HepG2 (cell line): Measurements from ENCODE around the gene GOLPH3. TPM values are rescaled to one million over a fixed set of nuclear protein-coding genes. Genes with fewer than 3 reads are reported as not detected.

Source experiments
- ATAC-seq: fragments of 200-7000 bp; cut with Tn5 transposase; 3 replicates; pipeline ENCODE4 v1.9.1; 2020; ENCODE audit warnings: mild to moderate bottlenecking, moderate library complexity
- BruUV-seq: library from RNA; stranded (reverse); fragments of 400-500 nt; replicated peaks from 2 replicates; lab custom pipeline; 2021; lab: Mats Ljungman, UMichigan
- CTCF ChIA-PET: fragments of 300-600 bp; formaldehyde crosslinking; extraction: SDS; loops from one replicate; lab custom pipeline; 2021; ENCODE audit warnings: low total read pairs, inconsistent platforms, low intra/inter-chr PET ratio; lab: Yijun Ruan, JAX
- POLR2A ChIA-PET: fragments of 350-600 bp; sonication (Branson Sonifier 250); formaldehyde crosslinking; loops from one replicate; lab custom pipeline; 2020; ENCODE audit warnings: antibody characterized with exemption, inconsistent platforms; lab: Yijun Ruan, JAX
- DNase-seq: peaks from one replicate; pipeline ENCODE4 v3.0.0-alpha.2; 2015; ENCODE audit warnings: low spot score
- FAIRE-seq: peaks from 3 replicates; lab custom pipeline; 2011; peaks lifted over from hg19 to GRCh38; lab: Jason Lieb, UNC
- H2AFZ ChIP-seq: one replicate; pipeline ENCODE4 v1.6.1; 2011; ENCODE audit warnings: low read length, inconsistent platforms
- H3K27ac ChIP-seq: fragments of 300-600 bp; 3 replicates; pipeline ENCODE4 v1.8.0; 2011; ENCODE audit warnings: mixed run types, mild to moderate bottlenecking, mixed read lengths, low read length, inconsistent platforms; ENCODE audit not compliant: insufficient read depth; ENCODE audit errors: extremely low read length
- H3K27me3 ChIP-seq, 2 experiments: fragments of 200-600 bp in 1 of 2; 2 replicates in 1 of 2; 3 replicates in 1 of 2; pipeline versions ENCODE4 v1.6.0 to v1.8.0; 2011; ENCODE audit warnings: low read length in 2 of 2, mild to moderate bottlenecking in 2 of 2, moderate library complexity in 2 of 2, inconsistent platforms in 1 of 2; ENCODE audit not compliant: insufficient read depth in 2 of 2, control insufficient read depth in 1 of 2
- H3K36me3 ChIP-seq, 2 experiments: fragments of 200-600 bp in 1 of 2; replicated peaks in 1 of 2; 2 replicates in 1 of 2; 3 replicates in 1 of 2; pipeline versions ENCODE4 v1.5.1 to v1.8.0; 2011; ENCODE audit warnings: low read length in 2 of 2, inconsistent platforms in 1 of 2; ENCODE audit not compliant: insufficient read depth in 2 of 2, control insufficient read depth in 1 of 2
- H3K4me1 ChIP-seq: 2 replicates; pipeline ENCODE4 v1.5.1; 2012; ENCODE audit warnings: low read length, inconsistent platforms; ENCODE audit not compliant: insufficient read depth
- H3K4me2 ChIP-seq: 2 replicates; pipeline ENCODE4 v1.6.0; 2011; ENCODE audit warnings: low read depth, low read length, inconsistent platforms
- H3K4me3 ChIP-seq, 3 experiments: fragments of 200-600 bp in 1 of 3; sonication (generic), shearing (Covaris generic) in 1 of 3; replicated peaks in 1 of 3; 2 replicates each; pipeline ENCODE4 v1.5.1; 2011 to 2016; ENCODE audit warnings: low read length in 3 of 3, inconsistent platforms in 2 of 3, low read depth in 2 of 3, mild to moderate bottlenecking in 2 of 3, control low read depth in 1 of 3, mixed read lengths in 1 of 3; ENCODE audit not compliant: insufficient read depth in 1 of 3
- H3K79me2 ChIP-seq: one replicate; pipeline ENCODE4 v1.6.1; 2011; ENCODE audit warnings: low read length, inconsistent platforms; ENCODE audit not compliant: insufficient read depth
- H3K9ac ChIP-seq: 2 replicates; pipeline ENCODE4 v1.6.0; 2011; ENCODE audit warnings: mild to moderate bottlenecking, low read depth, low read length, inconsistent platforms; ENCODE audit not compliant: insufficient read depth
- H3K9me3 ChIP-seq: 2 replicates; pipeline ENCODE4 v1.5.1; 2012; ENCODE audit warnings: mild to moderate bottlenecking, low read length
- H4K20me1 ChIP-seq: 2 replicates; pipeline ENCODE4 v1.6.0; 2011; ENCODE audit warnings: inconsistent platforms, mild to moderate bottlenecking, low read length, moderate library complexity; ENCODE audit not compliant: insufficient read depth
- AGO2 ChIP-seq: fragments of 200-400 bp; formaldehyde crosslinking; optimal IDR thresholded peaks from 2 replicates; pipeline ENCODE3; 2017; ENCODE audit warnings: mild to moderate bottlenecking, low read depth, low read length, moderate library complexity
- NCOA1 ChIP-seq: sonication (generic); formaldehyde crosslinking; IDR thresholded peaks from 2 replicates; pipeline ENCODE4 v1.9.0; 2021; ENCODE audit warnings: missing genetic modification reagents
- PHB2 ChIP-seq: fragments of 450-650 bp; IDR thresholded peaks from 2 replicates; pipeline ENCODE4 v1.6.1; 2018; ENCODE audit not compliant: partially characterized antibody
- PRPF4 ChIP-seq: fragments of 200-400 bp; formaldehyde crosslinking; IDR thresholded peaks from 2 replicates; pipeline ENCODE4 v1.6.1; 2016; ENCODE audit warnings: low read length, low read depth; ENCODE audit not compliant: poor library complexity, severe bottlenecking
- RBM22 ChIP-seq: fragments of 200-400 bp; formaldehyde crosslinking; optimal IDR thresholded peaks from 2 replicates; pipeline ENCODE3; 2017; ENCODE audit warnings: mild to moderate bottlenecking, low read length, moderate library complexity
- ZFY ChIP-seq: sonication (generic); formaldehyde crosslinking; IDR thresholded peaks from 2 replicates; pipeline ENCODE4 v1.4.0; 2020; ENCODE audit warnings: missing genetic modification reagents
- WGBS: methylation state at CpG from one replicate; pipeline ENCODE4 v1.1.6; 2017; ENCODE audit warnings: low lambda C conversion rate; 5-methylcytosine and 5-hydroxymethylcytosine counted together
- in situ Hi-C: cut with HindIII; loops from 2 replicates; pipeline ENCODE4 v1.10.0; 2017; ENCODE audit warnings: low pct_unique_long_range_greater_than_20kb; ENCODE audit not compliant: extremely low pct_ligation_motif_present
- intact Hi-C: fragments of 100-400 bp; cut with micrococcal nuclease; formaldehyde crosslinking; loops from one replicate; pipeline ENCODE4 v1.10.0; 2022; ENCODE audit not compliant: unreplicated experiment
- polyA plus RNA-seq, 8 experiments: library from polyadenylated mRNA; depleted of rRNA in 3 of 8; stranded (reverse) in 7 of 8; unstranded in 1 of 8; fragments of >200 nt; fragmentation: Illumina TruSeq in 4 of 8; extraction: Trizol in 4 of 8; gene quantifications; 2 replicates each; pipeline versions ENCODE4 v1.2.1 to v1.2.3, GENCODE V29; 2011 to 2016; ENCODE audit warnings: low read depth in 4 of 8, missing spikeins in 1 of 8, mixed read lengths in 1 of 8; ENCODE audit not compliant: insufficient read depth in 1 of 8
- total RNA-seq, 5 experiments: library from RNA; depleted of rRNA; stranded (reverse); fragments of >200 nt; fragmentation: Illumina TruSeq; extraction: Trizol; gene quantifications; 2 replicates each; pipeline ENCODE4 v1.2.3, GENCODE V29; 2016; ENCODE audit warnings: low read depth in 1 of 5
- TF ChIP-seq, protein P1 (sequence below): sonication (generic); formaldehyde crosslinking; IDR thresholded peaks from 2 replicates; pipeline ENCODE4 v1.4.0; 2020; ENCODE audit warnings: missing genetic modification reagents, borderline replicate concordance

GOLPH3 gene
- total and polyA plus RNA-seq, 2 of the 13 experiments (the other 11 are each of a cell fraction or from before 2014, with no cell fraction given), result 59.5 to 84.5 TPM

DNA sequence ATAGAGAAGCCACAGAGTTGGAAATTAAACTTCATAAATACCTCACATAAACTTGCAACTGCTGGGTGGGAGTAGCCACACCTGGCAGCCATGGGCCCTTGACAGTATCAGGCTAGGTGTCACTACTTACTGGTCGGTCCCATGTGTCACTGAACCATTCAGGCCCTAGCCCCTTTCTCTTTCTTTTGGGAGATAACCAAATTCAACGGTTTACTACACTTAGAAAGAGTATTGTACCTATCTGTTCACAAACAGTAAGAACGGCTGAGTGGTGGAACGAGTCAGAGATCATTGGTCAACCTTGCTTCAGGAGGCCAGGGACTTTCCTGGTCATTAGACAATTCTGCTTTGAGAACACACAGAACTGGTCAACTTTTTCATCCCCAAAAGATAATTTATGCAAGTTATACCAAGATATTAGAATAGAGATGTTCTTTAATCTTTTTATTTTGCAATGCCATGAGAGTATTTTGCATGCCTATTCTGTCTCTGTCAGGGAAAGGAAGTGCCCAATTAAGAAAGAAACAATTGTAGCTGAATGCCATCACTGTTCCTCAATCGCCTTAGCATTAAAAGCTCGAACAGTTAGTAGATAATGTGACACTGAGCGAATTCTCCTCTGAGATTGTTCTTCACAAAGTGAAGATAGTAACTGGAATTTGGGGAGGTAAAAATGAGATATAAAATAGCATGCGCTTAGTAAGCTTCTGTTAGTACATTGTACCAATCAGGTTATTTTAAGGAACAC is 50.9 kb downstream of the GOLPH3 start:
- H3K4me3 ChIP-seq, result no peak overlapping the region
- ATAC-seq (0 out of 3 replicates have a peak, but pooled peaks have one; percentile 21), FAIRE-seq (no peak), DNase-seq (no peak)
- in situ Hi-C loops, result no loop called here
- peaks cover 14% of the 10 kb centered on the region for H3K4me1 ChIP-seq
- no peak overlapping the region for H3K27ac ChIP-seq
- WGBS, result 93% methylated on average over 8 of the region's 8 CpGs
- BruUV-seq, result TSS peak; percentile 6
- H3K9me3 ChIP-seq, result no peaks in the 10 kb centered on the region
- no peak for TF ChIP-seq ZFY (CRISPR knock-in tag)
- peak; percentile 49 for TF ChIP-seq RBM22
- TF ChIP-seq, protein P1, sequence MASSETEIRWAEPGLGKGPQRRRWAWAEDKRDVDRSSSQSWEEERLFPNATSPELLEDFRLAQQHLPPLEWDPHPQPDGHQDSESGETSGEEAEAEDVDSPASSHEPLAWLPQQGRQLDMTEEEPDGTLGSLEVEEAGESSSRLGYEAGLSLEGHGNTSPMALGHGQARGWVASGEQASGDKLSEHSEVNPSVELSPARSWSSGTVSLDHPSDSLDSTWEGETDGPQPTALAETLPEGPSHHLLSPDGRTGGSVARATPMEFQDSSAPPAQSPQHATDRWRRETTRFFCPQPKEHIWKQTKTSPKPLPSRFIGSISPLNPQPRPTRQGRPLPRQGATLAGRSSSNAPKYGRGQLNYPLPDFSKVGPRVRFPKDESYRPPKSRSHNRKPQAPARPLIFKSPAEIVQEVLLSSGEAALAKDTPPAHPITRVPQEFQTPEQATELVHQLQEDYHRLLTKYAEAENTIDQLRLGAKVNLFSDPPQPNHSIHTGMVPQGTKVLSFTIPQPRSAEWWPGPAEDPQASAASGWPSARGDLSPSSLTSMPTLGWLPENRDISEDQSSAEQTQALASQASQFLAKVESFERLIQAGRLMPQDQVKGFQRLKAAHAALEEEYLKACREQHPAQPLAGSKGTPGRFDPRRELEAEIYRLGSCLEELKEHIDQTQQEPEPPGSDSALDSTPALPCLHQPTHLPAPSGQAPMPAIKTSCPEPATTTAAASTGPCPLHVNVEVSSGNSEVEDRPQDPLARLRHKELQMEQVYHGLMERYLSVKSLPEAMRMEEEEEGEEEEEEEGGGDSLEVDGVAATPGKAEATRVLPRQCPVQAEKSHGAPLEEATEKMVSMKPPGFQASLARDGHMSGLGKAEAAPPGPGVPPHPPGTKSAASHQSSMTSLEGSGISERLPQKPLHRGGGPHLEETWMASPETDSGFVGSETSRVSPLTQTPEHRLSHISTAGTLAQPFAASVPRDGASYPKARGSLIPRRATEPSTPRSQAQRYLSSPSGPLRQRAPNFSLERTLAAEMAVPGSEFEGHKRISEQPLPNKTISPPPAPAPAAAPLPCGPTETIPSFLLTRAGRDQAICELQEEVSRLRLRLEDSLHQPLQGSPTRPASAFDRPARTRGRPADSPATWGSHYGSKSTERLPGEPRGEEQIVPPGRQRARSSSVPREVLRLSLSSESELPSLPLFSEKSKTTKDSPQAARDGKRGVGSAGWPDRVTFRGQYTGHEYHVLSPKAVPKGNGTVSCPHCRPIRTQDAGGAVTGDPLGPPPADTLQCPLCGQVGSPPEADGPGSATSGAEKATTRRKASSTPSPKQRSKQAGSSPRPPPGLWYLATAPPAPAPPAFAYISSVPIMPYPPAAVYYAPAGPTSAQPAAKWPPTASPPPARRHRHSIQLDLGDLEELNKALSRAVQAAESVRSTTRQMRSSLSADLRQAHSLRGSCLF, result no peak
- TF ChIP-seq NCOA1 (CRISPR knock-in tag), result no peak
- no peak for TF ChIP-seq AGO2
- no peak for TF ChIP-seq PRPF4
- no peak for TF ChIP-seq PHB2
- no peak overlapping the region for H3K9ac ChIP-seq
- no peaks in the 10 kb centered on the region for H3K27me3 ChIP-seq
- peaks cover 18 to 62% of the 10 kb centered on the region in 2 experiments for H3K36me3 ChIP-seq
- ChIA-PET CTCF (no interaction called here), POLR2A (no interaction called here)
- intact Hi-C loops, result no loop called here
- H3K4me2 ChIP-seq, result no peak overlapping the region
- H2AFZ ChIP-seq, result no peak overlapping the region
- peaks cover 14% of the 10 kb centered on the region for H3K79me2 ChIP-seq
- peaks cover 8% of the 10 kb centered on the region; the same call in 1 of the 2 replicates for H4K20me1 ChIP-seq
